ENCODE data around the gene HNRNPL. TPM values are rescaled to one million over a fixed set of nuclear protein-coding genes. Genes with fewer than 3 reads are reported as not detected.
"Not testable (repeated sequence)": the region's sequence is repeated elsewhere in the genome, so short reads cannot be mapped to it uniquely, and the experiment has no call there.

HNRNPL gene
- total and polyA plus RNA-seq, 2 donors (not counting 1 experiment from before 2014, with no cell fraction given): 292 to 418 TPM

GRCh38 chr19:38889803-38890202 lies 40.0 kb upstream of the HNRNPL start:
- ATAC-seq (ENCODE audit: low read depth) (no peak), DNase-seq (no peak)
- Mint-ChIP-seq H3K4me1 (peaks cover 3% of the 10 kb centered on the region), H3K4me3 (no peak overlapping the region), H3K27ac (no peak overlapping the region), H3K9me3 (ENCODE audit: insufficient read depth) (no peaks in the 10 kb centered on the region), H3K27me3 (no peaks in the 10 kb centered on the region)
- H3K4me1 ChIP-seq (ENCODE audit: control insufficient read depth in 2 of 2, insufficient read depth in 2 of 2, low read length in 2 of 2): peaks cover 3 to 8% of the 10 kb centered on the region in 2 donors
- TF ChIP-seq EZH2 (IDR thresholded peaks at IDR 0.05; ENCODE audit: borderline replicate concordance, insufficient read depth, low read depth, low read length, poor library complexity, severe bottlenecking) (no peak), CTCF (IDR thresholded peaks at IDR 0.05) (no peak)
- H3K4me3 ChIP-seq (ENCODE audit: control extremely low read depth in 1 of 5, extremely low read depth in 1 of 5, insufficient read depth in 1 of 5, low read depth in 2 of 5, low read length in 4 of 5): no peak overlapping the region
- H3K9ac ChIP-seq (ENCODE audit: low read length): no peak overlapping the region
- no peaks in the 10 kb centered on the region for H4K20me1 ChIP-seq (ENCODE audit: control insufficient read depth, insufficient read depth, low read length, poor library complexity, severe bottlenecking)
- WGBS (ENCODE audit: insufficient coverage): 96% methylated on average over 4 of the region's 8 CpGs
- H3K79me2 ChIP-seq (ENCODE audit: control insufficient read depth, insufficient read depth, low read length): peaks cover 27% of the 10 kb centered on the region
- H3K4me2 ChIP-seq (replicated peaks; ENCODE audit: low read depth, low read length, poor library complexity, severe bottlenecking): no peak overlapping the region
- H3K9me3 ChIP-seq (ENCODE audit: control extremely low read depth in 1 of 3, control insufficient read depth in 2 of 3, insufficient read depth in 1 of 3, low read length in 2 of 3): no peaks in the 10 kb centered on the region
- POLR2A ChIA-PET: no interaction called here
- no peak overlapping the region for H3K27ac ChIP-seq (ENCODE audit: low read length in 2 of 2)
- CTCF ChIA-PET: interaction anchor here (1.4 to 3.2 kb wide), 2 partner anchors 40 to 120 kb away, joined by 3 to 24 read pairs; no protein-coding TSS in a partner anchor
- H3K27me3 ChIP-seq (replicated peaks in 1 of 4; ENCODE audit: control extremely low read depth in 1 of 4, control insufficient read depth in 3 of 4, insufficient read depth in 4 of 4, low read length in 3 of 4): no peaks in the 10 kb centered on the region
- no peak overlapping the region for H2AFZ ChIP-seq (ENCODE audit: insufficient read depth, low read depth, low read length, poor library complexity, severe bottlenecking)
- peaks cover 0 to 23% of the 10 kb centered on the region in 2 experiments for H3K36me3 ChIP-seq (replicated peaks in 1 of 2; ENCODE audit: control extremely low read depth in 1 of 2, control insufficient read depth in 1 of 2, extremely low read depth in 1 of 2, insufficient read depth in 2 of 2, low read length in 1 of 2)
- intact Hi-C loops (cut with micrococcal nuclease): no loop called here

- no peak overlapping the region for H3K27ac Mint-ChIP-seq
- H3K4me3 Mint-ChIP-seq: no peak overlapping the region
- no peak overlapping the region for H3K4me3 ChIP-seq (ENCODE audit: control extremely low read depth in 1 of 5, extremely low read depth in 1 of 5, insufficient read depth in 1 of 5, low read depth in 2 of 5, low read length in 4 of 5)
- no peaks in the 10 kb centered on the region for H3K27me3 Mint-ChIP-seq
- H3K4me1 ChIP-seq (ENCODE audit: control insufficient read depth in 2 of 2, insufficient read depth in 2 of 2, low read length in 2 of 2): peaks cover 3 to 8% of the 10 kb centered on the region in 2 donors
- H4K20me1 ChIP-seq (ENCODE audit: control insufficient read depth, insufficient read depth, low read length, poor library complexity, severe bottlenecking): no peaks in the 10 kb centered on the region
- peaks cover 19% of the 10 kb centered on the region for H3K79me2 ChIP-seq (ENCODE audit: control insufficient read depth, insufficient read depth, low read length)
- POLR2A ChIA-PET: no interaction called here
- 97% methylated on average over 17 of the region's 17 CpGs for whole genome bisulfite sequencing (ENCODE audit: insufficient coverage)
- peaks cover 1% of the 10 kb centered on the region for H3K4me1 Mint-ChIP-seq
- H3K9me3 Mint-ChIP-seq (ENCODE audit: insufficient read depth): no peaks in the 10 kb centered on the region
- no peak overlapping the region for H3K4me2 ChIP-seq (replicated peaks; ENCODE audit: low read depth, low read length, poor library complexity, severe bottlenecking)
- H3K36me3 ChIP-seq (replicated peaks in 1 of 2; ENCODE audit: control extremely low read depth in 1 of 2, control insufficient read depth in 1 of 2, extremely low read depth in 1 of 2, insufficient read depth in 2 of 2, low read length in 1 of 2): peaks cover 0 to 23% of the 10 kb centered on the region in 2 experiments
- DNase-seq (no peak), ATAC-seq (ENCODE audit: low read depth) (no peak)
- no peak for TF ChIP-seq CTCF (IDR thresholded peaks at IDR 0.05)
- CTCF ChIA-PET: interaction anchor here (0.7 to 3.2 kb wide), 9 partner anchors 12 to 344 kb away, joined by 3 to 43 read pairs (median 7); partner anchors contain the start of gene RINL
- no peak overlapping the region for H2AFZ ChIP-seq (ENCODE audit: insufficient read depth, low read depth, low read length, poor library complexity, severe bottlenecking)
- intact Hi-C loops (cut with micrococcal nuclease): no loop called here
- no peaks in the 10 kb centered on the region for H3K27me3 ChIP-seq (replicated peaks in 1 of 4; ENCODE audit: control extremely low read depth in 1 of 4, control insufficient read depth in 3 of 4, insufficient read depth in 4 of 4, low read length in 3 of 4)
- no peaks in the 10 kb centered on the region for H3K9me3 ChIP-seq (ENCODE audit: control extremely low read depth in 1 of 3, control insufficient read depth in 2 of 3, insufficient read depth in 1 of 3, low read length in 2 of 3)
- H3K9ac ChIP-seq (ENCODE audit: low read length): no peak overlapping the region
- no peak overlapping the region for H3K27ac ChIP-seq (ENCODE audit: low read length in 2 of 2)
Observed at GRCh38 chr19:38888876-38889275, 39.1 kb upstream of the HNRNPL start.

- 95% methylated on average over 3 of the region's 3 CpGs for WGBS (ENCODE audit: insufficient coverage)
- Histone ChIP-seq H3K4me1 (ENCODE audit: control insufficient read depth in 2 of 2, insufficient read depth in 2 of 2, low read length in 2 of 2) (peaks cover 15 to 26% of the 10 kb centered on the region in 2 donors), H3K79me2 (ENCODE audit: control insufficient read depth, insufficient read depth, low read length) (peaks cover 24% of the 10 kb centered on the region), H3K36me3 (replicated peaks in 1 of 2; ENCODE audit: control extremely low read depth in 1 of 2, control insufficient read depth in 1 of 2, extremely low read depth in 1 of 2, insufficient read depth in 2 of 2, low read length in 1 of 2) (peaks cover 0 to 27% of the 10 kb centered on the region in 2 experiments)
- ATAC-seq (ENCODE audit: low read depth); H3K9ac ChIP-seq (ENCODE audit: low read length); H2AFZ ChIP-seq (ENCODE audit: insufficient read depth, low read depth, low read length, poor library complexity, severe bottlenecking); H3K4me3 ChIP-seq (ENCODE audit: control extremely low read depth in 1 of 5, extremely low read depth in 1 of 5, insufficient read depth in 1 of 5, low read depth in 2 of 5, low read length in 4 of 5); H3K27me3 ChIP-seq (replicated peaks in 1 of 4; ENCODE audit: control extremely low read depth in 1 of 4, control insufficient read depth in 3 of 4, insufficient read depth in 4 of 4, low read length in 3 of 4); H3K27ac Mint-ChIP-seq; H3K27ac ChIP-seq (ENCODE audit: low read length in 2 of 2); H3K4me3 Mint-ChIP-seq; H3K27me3 Mint-ChIP-seq; H4K20me1 ChIP-seq (ENCODE audit: control insufficient read depth, insufficient read depth, low read length, poor library complexity, severe bottlenecking); H3K4me2 ChIP-seq (replicated peaks; ENCODE audit: low read depth, low read length, poor library complexity, severe bottlenecking); DNase-seq; H3K9me3 ChIP-seq (ENCODE audit: control extremely low read depth in 1 of 3, control insufficient read depth in 2 of 3, insufficient read depth in 1 of 3, low read length in 2 of 3); H3K9me3 Mint-ChIP-seq (ENCODE audit: insufficient read depth); intact Hi-C loops (cut with micrococcal nuclease): not testable (repeated sequence)
- H3K4me1 Mint-ChIP-seq: peaks cover 14% of the 10 kb centered on the region
- ChIA-PET CTCF (interaction anchor here (1.2 to 1.5 kb wide), 2 partner anchors 9 to 36 kb away, joined by 4 to 5 read pairs; no protein-coding TSS in a partner anchor), POLR2A (interaction anchor here (0.7 kb wide), 1 partner anchor 161 kb away, joined by 3 read pairs; no protein-coding TSS in a partner anchor)
Observed at GRCh38 chr19:38884691-38885090, 34.9 kb upstream of the HNRNPL start.
